Tibial nerve (tissue), 4 donors: ENCODE results near the gene PCDH9. TPM values are rescaled to one million over a fixed set of nuclear protein-coding genes. Genes with fewer than 3 reads are reported as not detected.

Experiments
- DNase-seq, 2 donors: peaks; one replicate each; pipeline ENCODE4 v3.0.0-alpha.2; 2019; ENCODE audit warnings: low spot score in 2 of 2
- H3K27ac ChIP-seq, 4 donors: fragments of 200-600 bp; sonication (generic) in 3 of 4; one replicate each; pipeline ENCODE4 v1.5.1; 2017 to 2019; ENCODE audit warnings: mild to moderate bottlenecking in 1 of 4
- H3K27me3 ChIP-seq, 2 donors: fragments of 200-600 bp; sonication (generic) in 1 of 2; one replicate each; pipeline versions ENCODE4 v1.5.1 to v1.6.0; 2017 to 2019
- H3K36me3 ChIP-seq, 3 donors: fragments of 200-600 bp; sonication (generic); one replicate each; pipeline ENCODE4 v1.5.1; 2018 to 2019
- H3K4me1 ChIP-seq, 4 donors: fragments of 200-600 bp; sonication (generic) in 3 of 4; one replicate each; pipeline ENCODE4 v1.5.1; 2017 to 2019
- H3K4me3 ChIP-seq, 4 donors: fragments of 200-600 bp; sonication (generic) in 3 of 4; one replicate each; pipeline ENCODE4 v1.5.1; 2017 to 2019; ENCODE audit warnings: mild to moderate bottlenecking in 1 of 4, moderate library complexity in 1 of 4
- H3K9me3 ChIP-seq, 4 donors: fragments of 200-600 bp; sonication (generic) in 3 of 4; one replicate each; pipeline ENCODE4 v1.5.1; 2017 to 2019
- EP300 ChIP-seq, 2 donors: sonication (generic); formaldehyde crosslinking; IDR thresholded peaks; one replicate each; pipeline ENCODE4 v1.6.1; 2017; ENCODE audit warnings: antibody characterized with exemption in 2 of 2, mild to moderate bottlenecking in 1 of 2
- POLR2A ChIP-seq, 2 donors: fragments of 450-650 bp; IDR thresholded peaks; one replicate each; pipeline ENCODE4 v1.6.1; 2017; ENCODE audit warnings: antibody characterized with exemption in 2 of 2, mild to moderate bottlenecking in 2 of 2, moderate library complexity in 2 of 2
- WGBS, 2 donors: methylation state at CpG; one replicate each; pipeline ENCODE4 v1.1.5; 2018; 5-methylcytosine and 5-hydroxymethylcytosine counted together
- total RNA-seq, 4 donors: library from RNA; depleted of rRNA; stranded (reverse); fragments of >200 nt; gene quantifications; one replicate each; pipeline ENCODE4 v1.1.0, GENCODE V29; 2016
- TF ChIP-seq, protein P1 (sequence below), 5 experiments: fragments of 200-600 bp in 3 of 5; fragments of 450-650 bp in 2 of 5; sonication (generic) in 3 of 5; IDR thresholded peaks; one replicate each; pipeline ENCODE4 v1.5.1; 2016 to 2019; ENCODE audit warnings: antibody characterized with exemption in 5 of 5, mild to moderate bottlenecking in 3 of 5, moderate library complexity in 2 of 5

PCDH9 gene
- total RNA-seq, 4 donors from 2014 or later, result 11.8 to 28.6 (median 14.4) TPM

DNA sequence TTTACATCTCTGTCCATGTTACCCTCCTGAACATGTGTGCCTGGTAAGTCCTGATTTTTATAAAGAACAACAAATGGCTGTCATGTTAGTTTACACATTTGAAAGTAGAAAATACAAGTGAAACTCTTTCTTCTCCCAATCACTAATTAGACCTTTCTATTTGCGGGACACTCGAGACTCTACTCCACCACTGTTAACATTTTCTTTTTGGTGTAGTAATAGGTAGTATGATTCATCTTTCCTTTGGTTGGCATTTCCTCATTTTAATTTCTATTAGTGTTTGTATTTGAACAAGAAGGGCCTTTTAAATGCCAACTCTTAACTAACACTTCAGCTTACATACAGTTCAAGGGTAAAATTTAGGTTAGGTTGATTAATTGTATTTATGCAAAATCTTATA lies 371.1 kb downstream of the PCDH9 start:
- peaks cover 0 to 14% (median 2%) of the 10 kb centered on the region in 4 donors for H3K4me1 ChIP-seq
- no peak for DNase-seq

DNA sequence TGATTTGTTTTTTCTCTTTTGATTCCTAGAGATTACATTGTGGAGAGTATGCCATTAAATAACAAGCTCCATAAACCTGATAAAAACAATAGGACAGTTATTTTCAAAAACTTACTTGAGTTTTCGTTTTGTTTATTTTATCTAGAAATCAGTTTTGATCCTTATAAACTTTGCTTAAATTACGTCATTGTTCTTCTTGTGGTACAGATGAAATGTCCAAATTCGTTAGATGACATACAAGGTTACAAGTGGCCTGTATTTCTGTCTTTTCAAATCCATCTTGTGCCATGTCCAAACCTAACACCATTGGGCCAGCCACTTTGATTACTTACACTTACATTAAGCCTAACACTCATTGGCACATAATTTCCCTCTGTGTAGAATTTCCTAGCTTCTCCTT lies 372.0 kb downstream of the PCDH9 start:
- H3K4me3 ChIP-seq, result no peak overlapping the region
- H3K36me3 ChIP-seq, result no peaks in the 10 kb centered on the region
- H3K4me1 ChIP-seq, result peaks cover 0 to 14% (median 2%) of the 10 kb centered on the region in 4 donors
- no peak overlapping the region for H3K27ac ChIP-seq
- TF ChIP-seq EP300 (IDR thresholded peaks at IDR 0.05) (no peak), POLR2A (IDR thresholded peaks at IDR 0.05) (no peak)
- TF ChIP-seq, protein P1, sequence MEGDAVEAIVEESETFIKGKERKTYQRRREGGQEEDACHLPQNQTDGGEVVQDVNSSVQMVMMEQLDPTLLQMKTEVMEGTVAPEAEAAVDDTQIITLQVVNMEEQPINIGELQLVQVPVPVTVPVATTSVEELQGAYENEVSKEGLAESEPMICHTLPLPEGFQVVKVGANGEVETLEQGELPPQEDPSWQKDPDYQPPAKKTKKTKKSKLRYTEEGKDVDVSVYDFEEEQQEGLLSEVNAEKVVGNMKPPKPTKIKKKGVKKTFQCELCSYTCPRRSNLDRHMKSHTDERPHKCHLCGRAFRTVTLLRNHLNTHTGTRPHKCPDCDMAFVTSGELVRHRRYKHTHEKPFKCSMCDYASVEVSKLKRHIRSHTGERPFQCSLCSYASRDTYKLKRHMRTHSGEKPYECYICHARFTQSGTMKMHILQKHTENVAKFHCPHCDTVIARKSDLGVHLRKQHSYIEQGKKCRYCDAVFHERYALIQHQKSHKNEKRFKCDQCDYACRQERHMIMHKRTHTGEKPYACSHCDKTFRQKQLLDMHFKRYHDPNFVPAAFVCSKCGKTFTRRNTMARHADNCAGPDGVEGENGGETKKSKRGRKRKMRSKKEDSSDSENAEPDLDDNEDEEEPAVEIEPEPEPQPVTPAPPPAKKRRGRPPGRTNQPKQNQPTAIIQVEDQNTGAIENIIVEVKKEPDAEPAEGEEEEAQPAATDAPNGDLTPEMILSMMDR (IDR thresholded peaks at IDR 0.05), result no peak
- no peak for DNase-seq
- H3K27me3 ChIP-seq, result no peaks in the 10 kb centered on the region
- H3K9me3 ChIP-seq, result no peaks in the 10 kb centered on the region
- 78 to 83% methylated on average over 3 of the region's 3 CpGs for WGBS, 2 donors

More for the DNA sequence above, 371.1 kb downstream of the PCDH9 start:
- no peak for TF ChIP-seq EP300 (IDR thresholded peaks at IDR 0.05)
- no peak for TF ChIP-seq POLR2A (IDR thresholded peaks at IDR 0.05)
- TF ChIP-seq, protein P1 (IDR thresholded peaks at IDR 0.05), result no peak
- H3K4me3 ChIP-seq, result no peak overlapping the region
- no peak overlapping the region for H3K27ac ChIP-seq
- H3K27me3 ChIP-seq, result no peaks in the 10 kb centered on the region
- H3K36me3 ChIP-seq, result no peaks in the 10 kb centered on the region
- WGBS, 2 donors, result 53 to 59% methylated on average over 2 of the region's 2 CpGs
- H3K9me3 ChIP-seq, result no peaks in the 10 kb centered on the region

- no peaks in the 10 kb centered on the region for H3K36me3 ChIP-seq
- DNase-seq, result no peak
- H3K4me3 ChIP-seq, result no peak overlapping the region
- peaks cover 0 to under 1% (median 0%) of the 10 kb centered on the region in 4 donors for H3K4me1 ChIP-seq
- TF ChIP-seq POLR2A (IDR thresholded peaks at IDR 0.05) (no peak), EP300 (IDR thresholded peaks at IDR 0.05) (no peak)
- TF ChIP-seq, protein P1 (IDR thresholded peaks at IDR 0.05), result no peak
- no peaks in the 10 kb centered on the region for H3K9me3 ChIP-seq
- no peak overlapping the region for H3K27ac ChIP-seq
- 76 to 79% methylated on average over 1 of the region's 1 CpG for WGBS, 2 donors
- no peaks in the 10 kb centered on the region for H3K27me3 ChIP-seq
Observed at GRCh38 chr13:66855131-66855530, 375.0 kb downstream of the PCDH9 start.

DNA sequence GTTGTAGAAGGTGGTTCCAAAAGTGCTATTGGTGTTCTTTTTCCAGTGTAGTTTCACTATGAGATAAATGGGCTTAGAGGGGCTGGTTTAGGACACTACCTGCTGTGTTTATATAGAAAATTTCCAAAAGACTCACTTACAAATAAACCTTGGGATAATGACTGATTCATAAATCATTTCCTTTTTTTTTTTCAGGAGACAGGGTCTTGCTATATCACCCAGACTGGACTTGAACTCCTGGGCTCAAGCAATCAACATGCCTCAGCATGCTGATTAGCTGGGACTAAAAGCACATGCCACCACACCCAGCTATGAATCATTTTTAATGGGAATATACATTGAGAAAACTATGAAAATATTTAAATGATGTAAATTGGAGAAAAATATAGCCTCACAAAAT lies 376.6 kb downstream of the PCDH9 start:
- Histone ChIP-seq H3K36me3 (no peaks in the 10 kb centered on the region), H3K27me3 (no peaks in the 10 kb centered on the region), H3K9me3 (no peaks in the 10 kb centered on the region), H3K4me1 (no peaks in the 10 kb centered on the region), H3K27ac (no peak overlapping the region), H3K4me3 (no peak overlapping the region)
- DNase-seq, result no peak
- TF ChIP-seq POLR2A (IDR thresholded peaks at IDR 0.05), result no peak
- TF ChIP-seq, protein P1 (IDR thresholded peaks at IDR 0.05), result no peak
- TF ChIP-seq EP300 (IDR thresholded peaks at IDR 0.05), result no peak

- no peak for DNase-seq
- TF ChIP-seq, protein P1 (IDR thresholded peaks at IDR 0.05), result no peak
- no peak for TF ChIP-seq POLR2A (IDR thresholded peaks at IDR 0.05)
- no peak for TF ChIP-seq EP300 (IDR thresholded peaks at IDR 0.05)
- 84 to 85% methylated on average over 4 of the region's 4 CpGs for WGBS, 2 donors
- no peak overlapping the region for H3K4me3 ChIP-seq
- no peaks in the 10 kb centered on the region for H3K27me3 ChIP-seq
- H3K36me3 ChIP-seq, result no peaks in the 10 kb centered on the region
- H3K27ac ChIP-seq, result no peak overlapping the region
- no peaks in the 10 kb centered on the region for H3K4me1 ChIP-seq
- H3K9me3 ChIP-seq, result no peaks in the 10 kb centered on the region
Observed at GRCh38 chr13:66849706-66850105, 380.4 kb downstream of the PCDH9 start.
